Neutrophil (primary cell): Measurements from ENCODE around the gene ERGIC3.

Experiments
- H3K27ac ChIP-seq: fragments of 200-600 bp; sonication (generic); 2 replicates; pipeline ENCODE4 v1.5.1; 2016; ENCODE audit warnings: mild to moderate bottlenecking, moderate library complexity
- H3K27me3 ChIP-seq: fragments of 200-600 bp; sonication (generic); 2 replicates; pipeline ENCODE4 v1.6.0; 2016; ENCODE audit warnings: mild to moderate bottlenecking
- H3K36me3 ChIP-seq: fragments of 200-600 bp; sonication (generic); 2 replicates; pipeline ENCODE4 v1.5.1; 2017
- H3K4me1 ChIP-seq, 2 experiments: fragments of 200-600 bp in 1 of 2; sonication (generic) in 1 of 2; 1 replicate in 1 of 2; 2 replicates in 1 of 2; pipeline versions ENCODE4 v1.5.1 to v1.6.1; 2013 to 2016; ENCODE audit warnings: low read depth in 1 of 2, low read length in 1 of 2, mild to moderate bottlenecking in 1 of 2, moderate library complexity in 1 of 2; ENCODE audit not compliant: control insufficient read depth in 1 of 2, insufficient read depth in 1 of 2
- H3K4me3 ChIP-seq, 2 experiments: fragments of 200-600 bp in 1 of 2; sonication (generic) in 1 of 2; 1 replicate in 1 of 2; 2 replicates in 1 of 2; pipeline ENCODE4 v1.5.1; 2013 to 2016; ENCODE audit warnings: low read depth in 1 of 2, low read length in 1 of 2, mild to moderate bottlenecking in 1 of 2, moderate library complexity in 1 of 2
- H3K9me3 ChIP-seq: fragments of 200-600 bp; sonication (generic); 2 replicates; pipeline ENCODE4 v1.5.1; 2016
- TF ChIP-seq, protein P1 (sequence below): fragments of 200-600 bp; sonication (generic); IDR thresholded peaks from 2 replicates; pipeline ENCODE4 v1.5.1; 2016; ENCODE audit warnings: antibody characterized with exemption

ERGIC3 gene

DNA sequence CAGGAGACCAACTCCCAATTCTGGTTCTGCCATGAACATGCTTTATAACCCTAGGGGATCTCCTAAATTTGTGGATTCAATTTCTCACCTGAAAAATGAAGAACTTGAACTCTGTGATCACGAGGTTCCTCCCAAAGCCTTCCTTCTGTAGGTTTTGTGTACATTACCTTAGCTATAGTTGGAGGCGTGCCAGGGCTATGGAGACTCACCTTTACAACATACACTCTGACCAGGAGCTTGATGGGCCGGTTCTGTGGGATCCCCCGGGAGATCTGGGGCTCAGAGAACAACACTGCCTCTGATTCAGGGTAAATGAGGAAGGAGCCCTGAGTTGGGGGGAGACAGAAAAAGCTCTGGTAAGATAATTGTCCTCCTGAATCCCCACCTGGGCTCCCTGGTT lies 34.1 kb downstream of the ERGIC3 start:
- Histone ChIP-seq H3K36me3 (no peaks in the 10 kb centered on the region), H3K9me3 (no peaks in the 10 kb centered on the region), H3K4me3 (no peak overlapping the region), H3K27me3 (peaks cover 5% of the 10 kb centered on the region), H3K4me1 (no peaks in the 10 kb centered on the region), H3K27ac (no peak overlapping the region)
- TF ChIP-seq, protein P1, sequence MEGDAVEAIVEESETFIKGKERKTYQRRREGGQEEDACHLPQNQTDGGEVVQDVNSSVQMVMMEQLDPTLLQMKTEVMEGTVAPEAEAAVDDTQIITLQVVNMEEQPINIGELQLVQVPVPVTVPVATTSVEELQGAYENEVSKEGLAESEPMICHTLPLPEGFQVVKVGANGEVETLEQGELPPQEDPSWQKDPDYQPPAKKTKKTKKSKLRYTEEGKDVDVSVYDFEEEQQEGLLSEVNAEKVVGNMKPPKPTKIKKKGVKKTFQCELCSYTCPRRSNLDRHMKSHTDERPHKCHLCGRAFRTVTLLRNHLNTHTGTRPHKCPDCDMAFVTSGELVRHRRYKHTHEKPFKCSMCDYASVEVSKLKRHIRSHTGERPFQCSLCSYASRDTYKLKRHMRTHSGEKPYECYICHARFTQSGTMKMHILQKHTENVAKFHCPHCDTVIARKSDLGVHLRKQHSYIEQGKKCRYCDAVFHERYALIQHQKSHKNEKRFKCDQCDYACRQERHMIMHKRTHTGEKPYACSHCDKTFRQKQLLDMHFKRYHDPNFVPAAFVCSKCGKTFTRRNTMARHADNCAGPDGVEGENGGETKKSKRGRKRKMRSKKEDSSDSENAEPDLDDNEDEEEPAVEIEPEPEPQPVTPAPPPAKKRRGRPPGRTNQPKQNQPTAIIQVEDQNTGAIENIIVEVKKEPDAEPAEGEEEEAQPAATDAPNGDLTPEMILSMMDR, result no peak

DNA sequence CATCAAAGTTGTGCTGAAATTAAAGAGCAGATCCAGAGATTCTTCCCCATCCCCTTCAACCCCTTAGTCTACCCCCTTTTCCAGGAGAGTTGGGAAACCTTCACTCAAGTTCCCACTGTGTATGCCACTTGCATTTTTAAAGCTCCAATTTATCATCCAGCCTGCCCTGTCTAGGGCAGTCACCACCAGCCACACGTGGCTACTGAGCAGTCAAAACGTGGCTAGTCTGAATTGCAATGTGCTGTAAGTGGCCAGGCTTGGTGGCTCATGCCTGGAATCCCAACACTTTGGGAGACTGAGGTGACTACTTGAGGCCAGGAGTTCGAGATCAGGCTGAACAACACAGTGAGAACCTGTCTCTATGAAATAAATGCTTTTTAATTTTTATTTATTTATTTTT lies 34.9 kb downstream of the ERGIC3 start:
- Histone ChIP-seq H3K27ac (no peak overlapping the region), H3K4me1 (no peaks in the 10 kb centered on the region), H3K4me3 (no peak overlapping the region), H3K36me3 (no peaks in the 10 kb centered on the region), H3K27me3 (peaks cover 5% of the 10 kb centered on the region), H3K9me3 (no peaks in the 10 kb centered on the region)
- TF ChIP-seq, protein P1, result no peak

DNA sequence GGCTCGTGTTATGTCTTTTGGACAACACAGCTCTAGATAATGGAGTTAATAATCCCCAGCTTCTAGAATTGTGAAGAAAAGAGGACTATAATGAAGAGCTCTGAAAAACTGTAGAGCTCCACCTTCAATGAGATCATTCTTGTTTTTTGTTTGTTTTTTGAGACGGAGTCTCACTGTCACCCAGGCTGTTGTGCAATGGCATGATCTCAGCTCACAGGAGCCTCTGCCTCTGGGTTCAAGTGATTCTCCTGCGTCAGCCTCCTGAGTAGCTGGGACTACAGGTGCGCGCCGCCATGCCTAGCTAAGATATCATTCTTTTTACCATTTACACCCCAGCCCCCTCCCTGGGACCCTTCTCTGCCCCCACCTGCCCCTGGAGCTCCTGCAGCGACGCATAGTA lies 36.6 kb downstream of the ERGIC3 start:
- Histone ChIP-seq H3K36me3 (no peaks in the 10 kb centered on the region), H3K27ac (no peak overlapping the region), H3K27me3 (peaks cover 5% of the 10 kb centered on the region), H3K4me3 (no peak overlapping the region), H3K4me1 (no peaks in the 10 kb centered on the region), H3K9me3 (no peaks in the 10 kb centered on the region)
- TF ChIP-seq, protein P1, result no peak

DNA sequence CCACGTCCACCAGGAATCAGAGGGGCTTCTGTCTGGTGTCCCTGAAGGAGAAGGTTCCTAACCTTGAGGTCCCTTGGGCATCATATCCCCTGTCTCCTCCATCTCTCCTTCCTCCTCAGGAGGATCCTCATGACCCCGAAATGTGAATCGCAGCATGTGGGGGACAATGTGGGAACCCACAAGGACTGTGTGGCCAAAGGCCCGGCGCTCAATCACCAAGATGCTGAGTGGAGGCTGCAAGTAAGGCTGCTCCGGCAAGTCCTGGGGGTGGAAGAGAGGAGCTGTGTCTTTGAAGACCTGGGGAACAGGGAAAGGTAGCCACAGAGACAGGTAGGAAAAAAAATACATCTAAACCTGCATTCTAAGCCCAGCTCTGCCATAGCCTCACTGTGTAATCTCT lies 37.3 kb downstream of the ERGIC3 start:
- H3K27ac ChIP-seq, result no peak overlapping the region
- H3K27me3 ChIP-seq, result peaks cover 5% of the 10 kb centered on the region
- H3K9me3 ChIP-seq, result no peaks in the 10 kb centered on the region
- H3K4me1 ChIP-seq, result no peaks in the 10 kb centered on the region
- TF ChIP-seq, protein P1, result no peak
- H3K36me3 ChIP-seq, result no peaks in the 10 kb centered on the region
- no peak overlapping the region for H3K4me3 ChIP-seq

DNA sequence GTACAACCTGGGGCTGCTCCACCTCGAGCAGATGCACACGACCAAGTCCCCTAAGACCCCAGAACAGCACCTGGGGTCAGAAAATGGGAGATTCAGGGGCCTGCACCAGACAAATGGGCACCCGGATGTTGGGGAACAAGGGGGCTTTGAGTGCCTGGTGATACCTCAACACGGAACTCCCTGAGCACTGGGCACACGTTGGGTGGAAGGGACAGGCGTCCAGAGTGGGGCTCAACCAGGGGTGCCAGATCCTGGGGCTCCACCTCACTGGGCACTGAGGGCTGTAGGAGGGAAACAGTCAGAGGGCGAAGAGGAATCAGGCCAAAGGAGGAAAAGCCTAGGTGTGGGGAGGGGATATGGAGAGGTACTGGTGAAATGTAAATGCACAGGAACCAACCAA lies 40.3 kb downstream of the ERGIC3 start:
- Histone ChIP-seq H3K36me3 (no peaks in the 10 kb centered on the region), H3K27me3 (no peaks in the 10 kb centered on the region), H3K4me3 (no peak overlapping the region), H3K4me1 (no peaks in the 10 kb centered on the region), H3K9me3 (no peaks in the 10 kb centered on the region), H3K27ac (no peak overlapping the region)
- TF ChIP-seq, protein P1, result no peak
